ENCODE measurements around the gene DNM1.

DNM1 gene

GRCh38 chr9:128206484-128206883 lies 3.3 kb downstream of the DNM1 start:
- Histone ChIP-seq H3K27me3 (ENCODE audit: insufficient read depth, low read length, poor library complexity) (no peaks in the 10 kb centered on the region), H3K4me3 (ENCODE audit: low read length) (no peak overlapping the region)

GRCh38 chr9:128206916-128207910 lies 4.0 kb downstream of the DNM1 start:
- no peak overlapping the region for H4K5ac ChIP-seq (ENCODE audit: low read length)
- no peaks in the 10 kb centered on the region for H3K79me1 ChIP-seq (ENCODE audit: low read length)
- H2BK15ac ChIP-seq (replicated peaks; ENCODE audit: low read depth), result no peak overlapping the region
- H3K27ac ChIP-seq (ENCODE audit: low read depth, low read length), result no peak overlapping the region
- H4K8ac ChIP-seq (ENCODE audit: low read depth, low read length), result no peak overlapping the region
- H2BK5ac ChIP-seq (ENCODE audit: low read length), result no peak overlapping the region
- H3K4ac ChIP-seq (ENCODE audit: low read depth, low read length), result no peak overlapping the region
- H3K79me2 ChIP-seq (ENCODE audit: control insufficient read depth, insufficient read depth, low read length), result no peaks in the 10 kb centered on the region
- H3K18ac ChIP-seq (ENCODE audit: low read length), result no peak overlapping the region
- H3K4me3 ChIP-seq (ENCODE audit: low read length), result no peak overlapping the region
- H3K27me3 ChIP-seq (ENCODE audit: insufficient read depth, low read length, poor library complexity), result no peaks in the 10 kb centered on the region
- H3K4me2 ChIP-seq (ENCODE audit: low read length), result no peak overlapping the region
- no peaks in the 10 kb centered on the region for H3K36me3 ChIP-seq (ENCODE audit: control insufficient read depth, insufficient read depth, low read length)
- no CpG with 5 or more reads among the region's 15 CpGs for WGBS (ENCODE audit: extremely low coverage, insufficient coverage, low lambda C conversion rate)
- H3K4me1 ChIP-seq (ENCODE audit: control insufficient read depth, low read depth, low read length), result peaks cover 3% of the 10 kb centered on the region
- no peak overlapping the region for H2AK5ac ChIP-seq (ENCODE audit: low read length)
- no peak overlapping the region for H3K9ac ChIP-seq (ENCODE audit: low read length)
- DNase-seq, result no peak
- H2BK120ac ChIP-seq (ENCODE audit: low read depth, low read length), result no peak overlapping the region
- no peak overlapping the region for H3K56ac ChIP-seq (ENCODE audit: low read length)
- no peak overlapping the region for H3K23ac ChIP-seq (ENCODE audit: low read length)

More at GRCh38 chr9:128206484-128206883, 3.3 kb downstream of the DNM1 start:
- Histone ChIP-seq H4K8ac (ENCODE audit: low read depth, low read length) (no peak overlapping the region), H3K56ac (ENCODE audit: low read length) (no peak overlapping the region), H3K4me1 (ENCODE audit: control insufficient read depth, low read depth, low read length) (peaks cover 3% of the 10 kb centered on the region), H2BK15ac (replicated peaks; ENCODE audit: low read depth) (no peak overlapping the region), H3K18ac (ENCODE audit: low read length) (no peak overlapping the region), H2BK120ac (ENCODE audit: low read depth, low read length) (no peak overlapping the region), H2BK5ac (ENCODE audit: low read length) (no peak overlapping the region), H2AK5ac (ENCODE audit: low read length) (no peak overlapping the region), H3K79me2 (ENCODE audit: control insufficient read depth, insufficient read depth, low read length) (no peaks in the 10 kb centered on the region), H3K4ac (ENCODE audit: low read depth, low read length) (no peak overlapping the region), H3K23ac (ENCODE audit: low read length) (no peak overlapping the region), H3K36me3 (ENCODE audit: control insufficient read depth, insufficient read depth, low read length) (no peaks in the 10 kb centered on the region), H3K27ac (ENCODE audit: low read depth, low read length) (no peak overlapping the region), H3K9ac (ENCODE audit: low read length) (no peak overlapping the region), H3K4me2 (ENCODE audit: low read length) (no peak overlapping the region), H4K5ac (ENCODE audit: low read length) (no peak overlapping the region), H3K79me1 (ENCODE audit: low read length) (no peaks in the 10 kb centered on the region)
- DNase-seq, result no peak
- no CpG with 5 or more reads among the region's 3 CpGs for WGBS (ENCODE audit: extremely low coverage, insufficient coverage, low lambda C conversion rate)

- Histone ChIP-seq H3K4me2 (ENCODE audit: low read length) (no peak overlapping the region), H4K5ac (ENCODE audit: low read length) (no peak overlapping the region), H2AK5ac (ENCODE audit: low read length) (no peak overlapping the region), H3K4me3 (ENCODE audit: low read length) (no peak overlapping the region), H3K4ac (ENCODE audit: low read depth, low read length) (no peak overlapping the region), H2BK120ac (ENCODE audit: low read depth, low read length) (no peak overlapping the region), H3K27ac (ENCODE audit: low read depth, low read length) (no peak overlapping the region), H3K79me1 (ENCODE audit: low read length) (no peaks in the 10 kb centered on the region), H3K79me2 (ENCODE audit: control insufficient read depth, insufficient read depth, low read length) (no peaks in the 10 kb centered on the region), H3K56ac (ENCODE audit: low read length) (no peak overlapping the region), H3K4me1 (ENCODE audit: control insufficient read depth, low read depth, low read length) (peaks cover 3% of the 10 kb centered on the region), H3K27me3 (ENCODE audit: insufficient read depth, low read length, poor library complexity) (no peaks in the 10 kb centered on the region), H3K36me3 (ENCODE audit: control insufficient read depth, insufficient read depth, low read length) (no peaks in the 10 kb centered on the region), H2BK15ac (replicated peaks; ENCODE audit: low read depth) (no peak overlapping the region), H2BK5ac (ENCODE audit: low read length) (no peak overlapping the region), H4K8ac (ENCODE audit: low read depth, low read length) (no peak overlapping the region), H3K9ac (ENCODE audit: low read length) (no peak overlapping the region), H3K18ac (ENCODE audit: low read length) (no peak overlapping the region), H3K23ac (ENCODE audit: low read length) (no peak overlapping the region)
- WGBS (ENCODE audit: extremely low coverage, insufficient coverage, low lambda C conversion rate), result no CpG with 5 or more reads among the region's 7 CpGs
- no peak for DNase-seq
Measured at GRCh38 chr9:128208386-128208785, 5.2 kb downstream of the DNM1 start.

GRCh38 chr9:128208946-128209669 lies 5.9 kb downstream of the DNM1 start:
- no peaks in the 10 kb centered on the region for H3K27me3 ChIP-seq (ENCODE audit: insufficient read depth, low read length, poor library complexity)
- no peak overlapping the region for H2BK5ac ChIP-seq (ENCODE audit: low read length)
- no peak overlapping the region for H3K9ac ChIP-seq (ENCODE audit: low read length)
- H3K4me1 ChIP-seq (ENCODE audit: control insufficient read depth, low read depth, low read length), result peaks cover 3% of the 10 kb centered on the region
- H3K4me3 ChIP-seq (ENCODE audit: low read length), result no peak overlapping the region
- H3K36me3 ChIP-seq (ENCODE audit: control insufficient read depth, insufficient read depth, low read length), result no peaks in the 10 kb centered on the region
- no peak overlapping the region for H3K4ac ChIP-seq (ENCODE audit: low read depth, low read length)
- no peak overlapping the region for H3K4me2 ChIP-seq (ENCODE audit: low read length)
- WGBS (ENCODE audit: extremely low coverage, insufficient coverage, low lambda C conversion rate), result no CpG with 5 or more reads among the region's 15 CpGs
- no peak overlapping the region for H4K5ac ChIP-seq (ENCODE audit: low read length)
- no peak for DNase-seq
- no peak overlapping the region for H3K23ac ChIP-seq (ENCODE audit: low read length)
- no peak overlapping the region for H4K8ac ChIP-seq (ENCODE audit: low read depth, low read length)
- no peak overlapping the region for H3K56ac ChIP-seq (ENCODE audit: low read length)
- H3K18ac ChIP-seq (ENCODE audit: low read length), result no peak overlapping the region
- no peak overlapping the region for H2BK120ac ChIP-seq (ENCODE audit: low read depth, low read length)
- no peak overlapping the region for H3K27ac ChIP-seq (ENCODE audit: low read depth, low read length)
- H2BK15ac ChIP-seq (replicated peaks; ENCODE audit: low read depth), result no peak overlapping the region
- H3K79me2 ChIP-seq (ENCODE audit: control insufficient read depth, insufficient read depth, low read length), result no peaks in the 10 kb centered on the region
- H2AK5ac ChIP-seq (ENCODE audit: low read length), result no peak overlapping the region
- H3K79me1 ChIP-seq (ENCODE audit: low read length), result no peaks in the 10 kb centered on the region

- DNase-seq, result no peak
- no peaks in the 10 kb centered on the region for H3K27me3 ChIP-seq (ENCODE audit: insufficient read depth, low read length, poor library complexity)
- WGBS (ENCODE audit: extremely low coverage, insufficient coverage, low lambda C conversion rate), result no CpG with 5 or more reads among the region's 12 CpGs
Measured at GRCh38 chr9:128211186-128211980, 8.2 kb downstream of the DNM1 start.

More at GRCh38 chr9:128211186-128211980, 8.2 kb downstream of the DNM1 start:
- H3K4ac ChIP-seq (ENCODE audit: low read depth, low read length), result no peak overlapping the region
- H4K8ac ChIP-seq (ENCODE audit: low read depth, low read length), result no peak overlapping the region
- H3K56ac ChIP-seq (ENCODE audit: low read length), result no peak overlapping the region
- no peaks in the 10 kb centered on the region for H3K36me3 ChIP-seq (ENCODE audit: control insufficient read depth, insufficient read depth, low read length)
- H3K23ac ChIP-seq (ENCODE audit: low read length), result no peak overlapping the region
- H3K79me1 ChIP-seq (ENCODE audit: low read length), result no peaks in the 10 kb centered on the region
- no peaks in the 10 kb centered on the region for H3K4me1 ChIP-seq (ENCODE audit: control insufficient read depth, low read depth, low read length)
- no peak overlapping the region for H2BK5ac ChIP-seq (ENCODE audit: low read length)
- H2AK5ac ChIP-seq (ENCODE audit: low read length), result no peak overlapping the region
- H3K4me2 ChIP-seq (ENCODE audit: low read length), result no peak overlapping the region
- H2BK120ac ChIP-seq (ENCODE audit: low read depth, low read length), result no peak overlapping the region
- H3K27ac ChIP-seq (ENCODE audit: low read depth, low read length), result no peak overlapping the region
- H4K5ac ChIP-seq (ENCODE audit: low read length), result no peak overlapping the region
- H3K4me3 ChIP-seq (ENCODE audit: low read length), result no peak overlapping the region
- H2BK15ac ChIP-seq (replicated peaks; ENCODE audit: low read depth), result no peak overlapping the region
- no peak overlapping the region for H3K18ac ChIP-seq (ENCODE audit: low read length)
- H3K79me2 ChIP-seq (ENCODE audit: control insufficient read depth, insufficient read depth, low read length), result no peaks in the 10 kb centered on the region
- no peak overlapping the region for H3K9ac ChIP-seq (ENCODE audit: low read length)

All from mesendoderm (in vitro differentiated cells).